Kidney epithelial cell (primary cell): ENCODE data around the gene PCDH17. TPM values are rescaled to one million over a fixed set of nuclear protein-coding genes. Genes with fewer than 3 reads are reported as not detected.

Source experiments
- DNase-seq: peaks from one replicate; pipeline ENCODE4 v3.0.0-alpha.2; 2010; ENCODE audit warnings: low read depth
- H3K27me3 ChIP-seq: 2 replicates; pipeline ENCODE4 v1.6.0; 2011; ENCODE audit warnings: low read length; ENCODE audit not compliant: control insufficient read depth, insufficient read depth
- H3K36me3 ChIP-seq: 2 replicates; pipeline ENCODE4 v1.5.1; 2011; ENCODE audit warnings: low read length; ENCODE audit not compliant: control insufficient read depth, insufficient read depth
- H3K4me3 ChIP-seq: 2 replicates; pipeline ENCODE4 v1.5.1; 2011; ENCODE audit warnings: low read depth, mild to moderate bottlenecking, control low read depth, low read length
- CTCF ChIP-seq: IDR thresholded peaks from 2 replicates; pipeline ENCODE4 v1.5.1; 2011; ENCODE audit warnings: mild to moderate bottlenecking, moderate library complexity, low read length, control low read depth, inconsistent platforms; ENCODE audit not compliant: insufficient read depth, poor library complexity, severe bottlenecking
- total RNA-seq: library from RNA; depleted of rRNA; stranded (reverse); fragments of >200 nt; gene quantifications from 2 replicates; pipeline ENCODE4 v1.2.3, GENCODE V29; 2015

Gene PCDH17
- total RNA-seq, 1 donor from 2014 or later: 0.25 TPM

GRCh38 chr13:57633141-57633949 is 1.8 kb downstream of the PCDH17 start:
- TF ChIP-seq CTCF: peak; percentile 67
- no peak for DNase-seq
- H3K27me3 ChIP-seq: peaks cover 39% of the 10 kb centered on the region
- H3K36me3 ChIP-seq: no peaks in the 10 kb centered on the region
- peak overlapping the region; percentile 6 for H3K4me3 ChIP-seq

GRCh38 chr13:57633950-57634838 is 2.6 kb downstream of the PCDH17 start:
- TF ChIP-seq CTCF: no peak
- Histone ChIP-seq H3K36me3 (no peaks in the 10 kb centered on the region), H3K27me3 (peaks cover 35% of the 10 kb centered on the region), H3K4me3 (no peak overlapping the region)
- DNase-seq: no peak

DNA sequence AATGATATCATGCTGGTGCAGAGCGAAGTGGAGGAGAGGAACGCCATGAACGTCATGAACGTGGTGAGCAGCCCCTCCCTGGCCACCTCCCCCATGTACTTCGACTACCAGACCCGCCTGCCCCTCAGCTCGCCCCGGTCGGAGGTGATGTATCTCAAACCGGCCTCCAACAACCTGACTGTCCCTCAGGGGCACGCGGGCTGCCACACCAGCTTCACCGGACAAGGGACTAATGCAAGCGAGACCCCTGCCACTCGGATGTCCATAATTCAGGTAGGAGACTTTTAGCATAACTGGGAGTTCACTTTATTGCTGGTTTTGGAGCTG is 3.3 kb downstream of the PCDH17 start:
- Histone ChIP-seq H3K36me3 (no peaks in the 10 kb centered on the region), H3K4me3 (no peak overlapping the region), H3K27me3 (peaks cover 31% of the 10 kb centered on the region)
- DNase-seq: no peak
- no peak for TF ChIP-seq CTCF

GRCh38 chr13:57635541-57636085 is 4.1 kb downstream of the PCDH17 start:
- no peak for DNase-seq
- TF ChIP-seq CTCF: no peak

GRCh38 chr13:57636816-57637215 is 5.3 kb downstream of the PCDH17 start:
- Histone ChIP-seq H3K27me3 (peaks cover 31% of the 10 kb centered on the region), H3K4me3 (no peak overlapping the region), H3K36me3 (no peaks in the 10 kb centered on the region)
- no peak for DNase-seq
- TF ChIP-seq CTCF: no peak

More at GRCh38 chr13:57635541-57636085, 4.1 kb downstream of the PCDH17 start:
- H3K4me3 ChIP-seq: no peak overlapping the region
- peaks cover 31% of the 10 kb centered on the region for H3K27me3 ChIP-seq
- H3K36me3 ChIP-seq: no peaks in the 10 kb centered on the region
